GM19463 (cell line): ENCODE data around the gene ARFGEF2.
"Not testable (repeated sequence)": the region's sequence is repeated elsewhere in the genome, so short reads cannot be mapped to it uniquely, and the experiment has no call there.

Experiments used
- ATAC-seq: cut with Tn5 transposase; IDR thresholded peaks from one replicate; pipeline ENCODE4 v1.9.1; 2021; ENCODE audit warnings: mild to moderate bottlenecking, moderate library complexity; ENCODE audit not compliant: unreplicated experiment

Gene ARFGEF2

DNA sequence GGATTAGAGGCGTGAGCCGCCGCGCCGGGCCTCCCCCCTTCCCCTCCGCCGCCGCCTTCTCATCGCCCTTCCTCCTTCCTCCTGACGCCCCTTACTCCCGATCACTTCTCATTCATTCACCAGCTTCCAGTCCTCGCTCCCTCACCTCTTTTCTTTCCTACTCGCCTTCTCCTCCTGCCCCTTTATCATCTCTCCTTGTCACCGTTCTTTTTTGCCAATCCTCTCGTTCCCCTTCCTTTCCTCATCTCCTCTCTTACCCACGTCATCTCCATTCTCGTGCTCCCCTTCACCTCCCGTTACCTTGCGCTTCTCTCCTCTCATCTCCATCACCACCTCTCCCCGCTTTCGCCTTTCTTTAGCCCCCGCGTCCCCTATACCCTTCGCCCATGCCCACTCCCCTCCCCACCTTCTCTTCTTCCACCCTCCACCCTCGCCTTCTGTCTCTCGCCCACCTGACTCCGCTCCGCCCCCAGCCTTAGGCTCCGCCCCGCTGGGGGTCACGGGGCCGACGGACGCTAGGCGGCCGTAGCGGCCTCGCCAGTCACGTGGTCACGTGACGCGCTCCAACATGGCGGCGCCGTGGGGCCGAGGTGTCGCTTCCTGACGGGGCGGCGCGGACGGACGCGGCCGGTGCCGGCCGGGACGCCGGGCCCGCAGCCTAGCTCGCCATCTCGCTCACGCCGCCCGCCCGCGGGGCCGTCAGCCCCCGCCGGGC lies at the start of gene ARFGEF2:
ARFGEF2 (plus strand) TSS at position 544 of the 715 bp plus-strand sequence. CDS start 179 bp downstream, outside the sequence.
- peak; percentile 84 for ATAC-seq

DNA sequence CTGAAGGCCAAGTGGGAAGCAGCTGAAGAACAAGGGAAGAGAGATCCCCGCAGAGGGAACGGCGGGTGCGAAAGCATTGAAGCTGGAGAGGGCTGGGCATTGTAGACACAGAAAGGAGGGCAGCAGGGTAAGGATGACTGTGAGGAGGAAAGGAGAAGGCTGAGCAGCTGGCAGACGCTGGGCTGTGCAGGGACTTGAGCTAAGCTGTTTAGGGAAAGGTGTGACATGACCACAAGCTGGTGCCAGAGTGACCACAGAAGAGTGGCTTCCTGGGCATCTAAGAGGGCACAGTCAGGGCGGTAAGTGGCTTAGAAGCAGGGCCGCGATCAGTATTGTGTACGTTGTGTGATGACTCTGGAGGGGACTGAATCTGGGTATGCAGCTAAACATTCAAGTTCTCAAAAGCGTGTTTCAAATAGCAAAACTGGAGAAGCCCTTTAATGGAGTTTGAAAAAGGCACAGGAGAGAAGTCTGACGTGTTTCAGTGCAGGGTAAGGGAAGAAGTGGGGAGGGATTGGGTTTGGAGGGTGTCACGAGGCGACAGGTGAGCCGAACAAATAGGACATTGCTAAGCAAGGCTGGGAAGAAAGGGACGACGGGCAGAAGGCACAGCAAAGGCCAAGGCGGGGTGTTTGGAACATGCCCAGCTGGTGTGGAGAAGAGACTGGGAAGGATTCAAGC lies 46.1 kb upstream of the ARFGEF2 start:
- ATAC-seq = no peak

DNA sequence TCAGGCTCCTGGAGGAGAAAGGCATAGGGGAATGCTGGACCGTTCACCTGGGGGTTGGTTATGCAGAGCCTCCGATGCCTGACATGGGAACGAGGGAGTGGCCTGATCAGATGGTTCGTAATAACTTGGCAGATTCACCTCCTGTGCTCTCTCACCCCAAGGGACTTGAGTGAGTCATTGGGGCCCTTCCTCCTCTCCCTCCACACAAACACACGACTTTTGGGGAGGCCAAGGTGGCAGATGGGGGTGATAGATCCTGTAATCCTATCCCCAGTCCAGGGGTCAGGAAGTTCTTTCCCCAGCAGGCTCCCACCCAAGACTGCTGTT lies 45.6 kb upstream of the ARFGEF2 start:
- ATAC-seq = no peak

DNA sequence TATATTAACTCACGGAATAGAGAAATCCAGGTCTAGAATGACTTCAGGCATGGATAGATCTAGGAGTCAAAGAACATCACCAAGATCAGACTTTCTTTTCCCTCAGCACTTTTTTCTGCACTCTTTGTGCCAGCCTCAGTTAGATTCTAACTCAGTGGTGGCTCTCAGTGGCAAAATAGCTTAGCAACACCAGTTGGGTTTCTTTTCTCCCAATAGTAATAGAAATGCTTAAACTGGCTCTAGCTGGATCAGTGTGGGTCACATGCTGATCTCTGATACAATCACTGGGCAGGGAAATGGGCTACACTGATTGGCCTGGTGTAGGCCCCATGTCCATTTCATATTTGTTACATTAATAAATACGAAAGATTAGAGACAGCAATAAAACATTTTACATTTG lies 44.2 kb upstream of the ARFGEF2 start:
- no peak for ATAC-seq

DNA sequence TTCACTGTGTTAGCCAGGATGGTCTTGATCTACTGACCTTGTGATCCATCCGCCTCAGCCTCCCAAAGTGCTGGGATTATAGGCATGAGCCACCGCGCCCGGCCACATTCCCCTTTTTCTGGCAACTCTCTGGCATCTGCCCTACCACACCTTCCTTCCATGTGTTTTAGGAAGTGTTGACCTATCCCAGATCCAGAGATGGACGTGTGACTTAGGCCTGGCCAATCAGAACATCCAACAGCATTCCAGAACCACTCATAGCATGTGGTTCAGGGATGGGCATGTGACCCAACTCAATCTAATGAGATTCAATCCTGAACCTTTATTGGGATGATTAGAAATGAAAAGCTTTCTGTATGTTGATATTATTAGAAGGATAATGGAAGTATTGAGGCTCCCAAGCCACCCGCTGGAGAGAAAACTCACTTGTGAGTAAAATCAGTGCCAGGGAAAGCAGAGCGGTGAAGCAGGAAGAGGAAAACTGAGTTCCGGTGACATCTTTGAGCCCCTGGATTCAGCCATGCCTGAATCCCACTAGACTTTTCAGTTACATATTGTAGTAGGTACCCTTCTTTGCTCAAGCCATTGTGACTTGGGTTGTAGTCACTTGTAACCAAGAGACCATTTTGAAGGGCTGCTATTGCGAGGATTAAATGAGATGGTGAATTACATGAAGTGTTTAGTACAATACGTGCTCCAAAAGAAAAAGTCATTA lies 42.8 kb upstream of the ARFGEF2 start:
- no peak for ATAC-seq

DNA sequence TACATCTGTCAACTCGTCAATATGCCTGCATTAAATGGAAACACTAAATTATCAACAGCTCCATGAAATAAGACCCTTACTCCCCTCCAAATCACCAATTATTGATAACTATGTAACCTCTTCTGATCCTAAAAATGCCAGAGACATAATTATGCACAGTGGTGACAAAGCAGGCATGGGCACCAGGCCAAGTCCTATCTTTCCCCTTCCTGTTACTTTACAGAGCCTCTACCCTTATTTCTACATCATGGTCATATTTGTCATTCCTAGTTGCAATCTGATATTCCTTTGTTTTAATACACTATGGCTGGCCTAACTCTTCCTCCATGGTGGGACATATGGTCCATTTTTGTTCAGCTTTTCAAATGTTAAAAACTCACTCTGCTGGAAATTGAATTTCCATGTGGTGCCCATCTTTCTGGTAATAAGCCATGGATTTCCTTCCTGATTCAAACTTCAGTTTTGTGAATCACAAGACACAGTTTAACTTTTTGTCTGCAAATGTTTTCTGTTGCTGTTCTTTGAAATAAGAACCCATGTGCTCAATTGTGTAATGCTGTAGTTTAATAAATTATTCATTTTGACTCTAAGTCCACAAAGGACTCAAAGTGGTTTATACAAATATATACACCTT lies 41.8 kb upstream of the ARFGEF2 start:
- ATAC-seq = no peak

DNA sequence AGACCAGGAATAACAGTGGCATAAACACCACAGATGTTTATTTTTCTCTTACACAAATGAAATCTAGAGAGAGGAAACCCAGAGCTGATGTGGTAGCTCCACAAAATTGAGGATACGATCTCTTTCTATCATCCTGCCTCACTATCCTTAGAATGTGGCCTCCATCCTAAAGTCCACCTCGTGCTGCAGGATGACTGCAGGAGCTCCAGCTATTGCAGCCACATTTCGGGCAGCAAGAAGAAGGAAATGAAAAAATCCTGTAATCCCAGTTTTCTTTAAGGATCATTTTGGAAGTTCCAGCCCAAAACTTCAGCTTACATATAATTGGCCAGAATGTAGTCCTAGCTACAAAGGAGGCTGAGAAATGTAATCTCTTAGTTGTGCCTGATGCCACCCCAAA lies 41.2 kb upstream of the ARFGEF2 start:
- ATAC-seq = no peak

DNA sequence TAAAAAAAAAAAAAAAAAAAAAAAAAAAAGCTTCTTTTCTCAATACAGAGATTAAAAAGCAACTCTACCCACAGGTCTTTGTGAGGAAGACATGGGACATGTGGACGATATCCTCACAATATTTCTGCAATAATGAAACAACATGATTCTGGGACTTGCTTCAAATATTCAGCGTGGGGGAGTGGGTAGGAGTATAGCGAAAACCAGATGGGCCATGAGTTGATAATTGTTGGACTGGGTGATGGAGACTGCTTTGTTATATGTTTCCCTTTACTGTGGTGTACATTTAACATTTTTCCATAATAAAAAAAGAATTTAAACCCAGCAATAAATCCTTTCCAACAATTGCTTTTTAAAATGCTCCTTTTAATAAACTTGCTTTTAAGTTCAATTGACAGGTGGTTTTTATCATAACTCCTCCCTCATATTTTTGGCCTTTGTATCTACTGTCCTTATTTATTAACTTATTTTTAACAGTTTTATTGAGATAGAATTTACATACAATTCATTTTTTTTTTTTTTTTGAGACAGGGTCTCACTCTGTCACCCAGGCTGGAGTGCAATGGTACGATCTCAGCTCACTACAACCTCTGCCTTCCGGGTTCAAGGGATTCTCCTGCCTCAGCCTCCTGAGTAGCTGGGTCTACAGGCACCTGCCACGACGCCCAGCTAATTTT lies 40.4 kb upstream of the ARFGEF2 start:
- ATAC-seq = no peak

DNA sequence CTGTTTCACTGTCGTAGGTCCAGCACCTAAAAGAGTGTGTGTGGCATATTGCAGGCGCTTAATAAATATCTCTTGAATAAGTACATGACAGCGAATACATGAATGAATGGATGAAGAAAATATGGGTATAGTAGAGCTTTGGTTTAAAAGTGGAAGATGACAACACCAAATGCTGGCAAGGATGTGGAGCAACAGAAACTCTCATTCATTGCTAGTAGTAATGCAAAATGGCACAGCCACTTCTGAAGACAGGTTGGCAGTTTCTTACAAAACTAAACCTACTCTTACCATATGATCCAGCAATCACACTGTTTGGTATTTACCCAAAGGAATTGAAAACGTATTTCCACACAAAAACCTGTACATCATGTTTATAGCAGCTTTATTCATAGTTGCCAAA lies 36.3 kb upstream of the ARFGEF2 start:
- ATAC-seq = no peak

DNA sequence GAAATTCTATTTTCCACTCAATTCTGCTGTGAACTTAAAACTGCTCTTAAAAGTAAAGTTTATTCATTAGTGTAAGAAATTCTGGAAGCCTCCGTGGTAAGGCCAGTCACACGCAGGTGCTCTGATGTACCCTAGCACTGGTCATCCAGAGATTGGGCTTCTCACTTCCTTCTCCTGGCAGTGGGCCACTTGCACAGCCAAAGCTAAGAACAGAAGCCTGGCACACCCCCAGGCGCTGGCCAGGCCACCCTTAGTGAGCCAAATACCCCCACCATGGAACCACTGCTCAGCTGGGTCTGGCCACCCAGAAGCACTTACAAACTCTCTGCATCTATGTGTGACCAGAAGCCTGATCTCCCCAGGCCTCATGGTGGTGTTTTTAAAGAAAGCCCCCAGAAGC lies 35.3 kb upstream of the ARFGEF2 start:
- no peak for ATAC-seq

DNA sequence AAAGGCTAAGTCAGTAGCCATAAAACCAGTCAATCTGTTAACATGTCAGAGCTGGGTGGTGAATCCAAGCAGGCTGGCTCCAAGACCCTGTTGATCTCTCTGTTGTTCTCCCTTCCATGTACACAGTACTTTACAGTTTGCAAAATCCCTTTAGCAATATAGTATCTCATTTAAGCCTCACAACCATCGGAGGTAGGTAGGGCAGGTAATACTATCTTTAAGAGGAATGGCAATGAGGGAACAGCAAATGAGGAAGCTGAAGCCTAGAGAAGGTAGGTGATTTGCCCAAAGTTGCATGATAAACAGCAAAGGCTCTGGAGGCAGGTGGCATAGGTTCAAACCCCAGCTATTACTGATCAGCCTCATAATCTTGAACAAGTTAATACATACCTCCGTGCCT lies 34.7 kb upstream of the ARFGEF2 start:
- no peak for ATAC-seq

DNA sequence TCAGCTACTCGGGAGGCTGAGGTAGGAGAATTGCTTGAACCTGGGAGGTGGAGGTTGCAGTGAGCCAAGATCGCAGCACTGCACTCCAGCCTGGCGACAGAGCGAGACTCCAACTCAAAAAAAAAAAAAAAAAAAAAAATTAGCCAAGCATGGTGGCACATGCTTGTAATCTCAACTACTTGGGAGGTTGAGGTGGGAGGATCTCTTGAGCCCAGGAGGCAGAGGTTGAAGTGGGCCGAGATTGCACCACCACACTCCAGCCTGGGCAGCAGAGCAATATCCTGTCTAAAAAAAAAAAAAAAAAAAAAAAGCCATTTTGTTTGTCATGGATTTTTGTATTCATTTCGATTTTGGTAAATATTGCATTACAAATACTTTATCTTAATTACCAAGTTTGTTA lies 33.0 kb upstream of the ARFGEF2 start:
- not testable (repeated sequence) for ATAC-seq

DNA sequence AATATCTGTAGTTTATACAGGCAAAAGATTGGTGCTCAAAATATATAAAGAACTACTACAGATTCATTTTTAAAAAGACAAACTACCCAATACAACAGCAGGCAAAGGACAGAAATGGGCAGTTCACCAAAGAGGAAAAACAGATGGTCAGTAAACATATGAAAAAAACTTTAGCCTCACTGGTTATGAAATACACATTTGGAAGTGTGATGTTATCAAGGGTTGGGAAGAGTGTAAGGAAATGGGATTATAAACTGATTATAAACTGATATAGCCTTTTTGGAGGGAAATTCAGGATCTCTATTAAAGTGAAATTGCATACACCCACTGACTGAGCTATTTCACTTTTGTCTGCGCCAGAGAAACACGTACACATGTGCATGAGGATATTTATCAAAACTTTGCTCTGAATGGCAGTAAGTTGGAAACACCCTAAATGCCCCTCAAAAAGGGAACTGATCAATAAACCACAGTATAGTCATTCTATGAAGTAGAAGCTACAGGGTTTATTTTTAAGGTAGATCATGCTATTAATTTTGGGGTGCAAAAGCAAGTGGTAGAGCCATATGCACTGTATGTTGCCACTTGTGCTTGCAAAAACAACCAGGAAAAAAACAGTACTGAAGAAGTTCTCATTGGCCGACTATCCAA lies 32.2 kb upstream of the ARFGEF2 start:
- no peak for ATAC-seq

DNA sequence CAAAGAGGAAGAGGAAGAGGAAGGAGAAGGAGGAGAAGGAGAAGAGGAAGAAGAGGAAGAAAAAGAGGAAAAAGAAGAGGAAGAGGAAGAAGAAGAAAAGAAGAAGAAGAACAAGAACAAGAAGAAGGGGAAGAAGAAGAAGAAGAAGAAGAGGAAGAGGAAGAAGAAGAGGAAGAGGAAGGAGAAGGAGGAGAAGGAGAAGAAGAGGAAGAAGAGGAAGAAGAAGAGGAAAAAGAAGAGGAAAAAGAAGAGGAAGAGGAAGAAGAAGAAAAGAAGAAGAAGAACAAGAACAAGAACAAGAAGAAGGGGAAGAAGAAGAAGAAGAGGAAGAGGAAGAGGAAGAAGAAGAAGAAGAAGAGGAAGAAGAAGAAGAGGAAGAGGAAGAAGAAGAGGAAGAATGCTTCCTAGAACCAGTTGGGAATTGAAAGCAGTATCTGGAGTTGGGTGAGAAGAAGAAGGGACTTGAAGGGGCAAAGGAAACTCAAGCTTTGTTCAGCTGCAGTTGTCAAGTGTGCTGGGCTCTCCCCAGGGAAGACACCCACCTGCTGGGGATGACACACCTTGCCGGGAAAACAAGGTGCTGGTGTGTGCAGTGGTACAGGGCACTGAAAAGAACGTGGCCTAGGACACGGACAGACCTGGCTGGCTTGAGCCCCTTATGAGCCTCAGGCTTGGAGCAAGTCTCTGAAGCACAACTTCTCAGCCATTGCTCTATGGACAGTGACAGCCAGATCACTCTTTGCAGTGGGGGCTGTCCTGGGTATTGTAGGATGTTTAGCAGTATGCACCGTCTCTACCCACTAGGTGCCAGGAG lies 30.1 kb upstream of the ARFGEF2 start:
- no peak for ATAC-seq

DNA sequence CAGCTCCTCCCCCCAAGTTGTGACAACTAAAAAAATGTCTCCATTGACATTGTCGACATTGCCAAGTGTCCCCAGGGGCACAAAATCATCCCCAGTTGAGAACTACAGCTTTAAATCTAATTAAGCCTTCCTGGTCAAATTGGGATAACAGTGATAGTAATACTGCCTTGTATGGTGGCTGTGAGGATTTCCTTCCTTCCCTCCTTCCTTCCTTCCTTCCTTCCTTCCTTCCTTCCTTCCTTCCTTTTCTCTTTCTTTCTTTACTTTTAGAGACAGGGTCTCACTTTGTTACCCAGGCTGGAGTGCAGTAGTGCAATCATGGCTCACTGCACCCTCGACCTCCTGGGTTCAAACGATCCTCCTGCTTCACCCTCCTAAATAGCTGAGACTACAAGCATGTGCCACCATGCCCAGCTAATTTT lies 29.5 kb upstream of the ARFGEF2 start:
- ATAC-seq = no peak

DNA sequence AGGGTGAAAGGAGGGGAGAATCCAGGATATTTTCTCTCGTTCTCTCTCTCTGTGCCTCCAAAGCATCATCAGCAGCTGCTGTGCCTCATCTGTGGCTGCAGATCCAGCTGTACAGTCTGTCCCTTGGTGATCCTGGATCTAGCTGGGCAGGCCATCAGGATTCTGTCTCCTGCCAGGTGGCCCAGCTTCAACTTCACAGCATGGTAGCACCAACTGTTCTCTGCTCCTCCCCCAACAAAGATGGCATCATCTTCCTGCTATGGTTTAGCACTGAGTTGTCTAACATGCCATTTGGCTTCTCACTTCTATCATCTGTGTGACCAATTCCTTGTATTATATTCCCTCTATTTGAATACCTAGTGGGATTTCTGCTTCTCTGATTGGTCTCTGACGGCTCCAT lies 28.6 kb upstream of the ARFGEF2 start:
- ATAC-seq = no peak

DNA sequence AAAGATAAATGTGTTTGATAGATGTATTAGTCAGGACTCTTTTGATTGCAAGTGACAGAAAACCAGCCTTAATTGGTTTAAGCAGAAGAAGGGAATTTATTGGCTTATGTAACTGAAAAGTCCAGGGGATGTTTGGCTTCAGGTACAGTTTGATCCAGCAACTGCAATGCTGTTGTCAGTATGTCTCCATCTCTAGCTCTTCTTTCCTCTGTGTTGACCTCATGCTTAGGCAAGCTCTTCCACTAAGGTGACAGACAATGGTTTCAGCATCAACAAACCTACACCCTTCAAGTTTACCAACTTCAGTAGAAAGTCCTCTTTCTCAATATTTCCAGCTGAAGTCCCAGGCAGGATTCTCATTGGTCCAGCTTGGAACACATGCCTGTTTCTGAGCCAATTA lies 28.1 kb upstream of the ARFGEF2 start:
- no peak for ATAC-seq

DNA sequence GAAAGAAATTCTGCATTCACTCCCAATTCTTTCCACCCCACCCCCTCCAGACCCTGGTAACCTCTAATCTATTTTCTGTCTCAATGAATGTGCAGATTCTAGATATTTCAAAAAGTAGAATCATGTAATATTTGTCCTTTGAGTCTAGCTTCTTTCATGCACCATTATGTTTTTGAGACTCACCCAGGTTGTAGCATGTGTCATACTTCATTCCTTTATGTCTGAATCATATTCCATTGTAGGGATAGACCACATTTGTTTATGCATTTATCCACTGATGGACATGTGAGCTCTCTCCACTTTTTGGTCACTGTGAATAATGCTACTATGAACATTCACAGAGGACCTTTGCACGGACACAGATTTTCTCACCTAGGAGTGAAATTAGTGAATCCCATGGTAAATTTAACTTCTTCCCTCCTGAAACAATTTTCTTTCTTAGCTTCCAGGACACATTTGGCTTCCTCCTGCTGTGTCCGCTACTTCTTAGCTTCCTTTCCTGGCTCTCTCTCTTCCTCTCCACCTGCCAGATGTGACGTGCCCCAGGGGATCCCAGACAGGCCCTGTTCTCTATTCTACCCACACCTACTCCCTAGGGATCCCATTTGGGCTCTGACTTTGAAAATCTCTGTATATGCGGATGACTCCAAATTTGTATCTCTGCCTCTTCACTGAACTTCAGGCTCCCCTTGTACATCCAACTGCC lies 24.1 kb upstream of the ARFGEF2 start:
- no peak for ATAC-seq

DNA sequence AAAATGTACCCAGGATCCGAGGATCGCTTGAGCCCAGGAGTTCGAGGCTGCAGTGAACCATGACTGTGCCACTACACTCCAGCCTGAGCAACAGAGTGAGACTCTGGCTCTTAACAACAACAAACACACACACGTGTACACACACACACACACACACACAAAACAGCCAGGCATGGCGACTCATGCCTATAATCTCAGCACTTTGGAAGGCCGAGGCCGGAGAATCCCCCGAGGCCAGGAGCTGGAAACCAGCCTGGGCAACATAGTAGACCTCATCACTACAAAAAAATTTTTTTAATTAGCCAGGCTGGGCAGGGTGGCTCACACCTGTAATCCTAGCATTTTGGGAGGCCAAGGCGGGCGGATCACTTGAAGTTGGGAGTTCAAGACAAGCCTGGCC lies 23.3 kb upstream of the ARFGEF2 start:
- no peak for ATAC-seq
